Panc1 (cell line): ENCODE data around the gene GPR141.

Experiments used
- CTCF ChIP-seq: fragments of 450-650 bp; IDR thresholded peaks from 2 replicates; pipeline ENCODE4 v1.5.1; 2017; ENCODE audit warnings: mild to moderate bottlenecking
- POLR2AphosphoS5 ChIP-seq: IDR thresholded peaks from 2 replicates; pipeline ENCODE4 v1.6.1; 2012; ENCODE audit warnings: mild to moderate bottlenecking, low read depth, low read length, moderate library complexity
- REST ChIP-seq, 2 experiments: IDR thresholded peaks; 2 replicates each; pipeline ENCODE4 v1.6.1; 2011 to 2012; ENCODE audit warnings: low read depth in 2 of 2, control low read depth in 1 of 2, low read length in 1 of 2, mild to moderate bottlenecking in 1 of 2, moderate library complexity in 1 of 2; ENCODE audit not compliant: insufficient read depth in 1 of 2
- SIN3A ChIP-seq: IDR thresholded peaks from 2 replicates; pipeline ENCODE4 v1.6.1; 2012; ENCODE audit warnings: low read depth, mild to moderate bottlenecking, low read length, moderate library complexity, borderline replicate concordance; ENCODE audit not compliant: insufficient read depth
- TCF7L2 ChIP-seq: IDR thresholded peaks from 2 replicates; pipeline ENCODE4 v1.6.1; 2011; ENCODE audit warnings: mild to moderate bottlenecking, low read depth, low read length, inconsistent platforms

GRCh38 chr7:37673523-37673922, 10.0 kb upstream of the GPR141 start:
- TF ChIP-seq REST (IDR thresholded peaks at IDR 0.05; ENCODE audit: insufficient read depth in 1 of 2, low read depth in 2 of 2, low read length in 1 of 2) (no peak), CTCF (no peak), POLR2AphosphoS5 (no peak), SIN3A (no peak), TCF7L2 (no peak)
